Measurements from ENCODE around the gene CYTH1. TPM values are rescaled to one million over a fixed set of nuclear protein-coding genes. Genes with fewer than 3 reads are reported as not detected.

The CYTH1 gene
- total and polyA plus RNA-seq, 8 donors = 18.3 to 34.4 (median 23.5) TPM

GRCh38 chr17:78763561-78763960 lies 18.5 kb downstream of the CYTH1 start:
- DNase-seq (no peak), ATAC-seq (no peak), FAIRE-seq (no peak)
- Histone ChIP-seq H3K9me3 (no peaks in the 10 kb centered on the region), H3K27ac (no peak overlapping the region), H3K4me1 (peaks cover 8 to 35% (median 24%) of the 10 kb centered on the region in 3 donors), H3K36me3 (no peaks in the 10 kb centered on the region), H3K4me3 (no peak overlapping the region), H3K27me3 (no peaks in the 10 kb centered on the region)
- 93 to 99% methylated on average over 3 of the region's 3 CpGs for WGBS, 2 donors
- intact Hi-C loops (cut with DNase I) = no loop called here
- no peak for TF ChIP-seq CTCF (IDR thresholded peaks at IDR 0.05)

GRCh38 chr17:78761789-78762406 lies 20.2 kb downstream of the CYTH1 start:
- ATAC-seq (peak in 3 of 4 donors; percentile 38 to 69 (median 59)), DNase-seq (no peak), FAIRE-seq (no peak)
- Histone ChIP-seq H3K27me3 (no peaks in the 10 kb centered on the region), H3K4me1 (peaks cover 8 to 42% (median 24%) of the 10 kb centered on the region in 3 donors), H3K4me3 (no peak overlapping the region), H3K9me3 (no peaks in the 10 kb centered on the region), H3K36me3 (no peaks in the 10 kb centered on the region), H3K27ac (peak overlapping the region in 3 of 4 donors; percentile 1 to 81 (median 72))
- intact Hi-C loops (cut with DNase I) = no loop called here
- 25 to 38% methylated on average over 5 of the region's 5 CpGs for WGBS, 2 donors
- no peak for TF ChIP-seq CTCF (IDR thresholded peaks at IDR 0.05)

GRCh38 chr17:78759969-78760352 lies 22.1 kb downstream of the CYTH1 start:
- no peaks in the 10 kb centered on the region for H3K36me3 ChIP-seq
- no peak for DNase-seq
- FAIRE-seq = no peak
- ATAC-seq = no peak
- no peaks in the 10 kb centered on the region for H3K27me3 ChIP-seq
- TF ChIP-seq CTCF (IDR thresholded peaks at IDR 0.05) = no peak
- intact Hi-C loops (cut with DNase I) = no loop called here
- H3K4me1 ChIP-seq = peaks cover 8 to 42% (median 24%) of the 10 kb centered on the region in 3 donors
- 90 to 93% methylated on average over 5 of the region's 5 CpGs for whole genome bisulfite sequencing, 2 donors
- H3K27ac ChIP-seq = peak overlapping the region in 1 of 4 donors; percentile 37
- no peak overlapping the region for H3K4me3 ChIP-seq
- no peaks in the 10 kb centered on the region for H3K9me3 ChIP-seq

- Histone ChIP-seq H3K4me1 (peaks cover 8 to 42% (median 24%) of the 10 kb centered on the region in 3 donors), H3K27me3 (no peaks in the 10 kb centered on the region), H3K36me3 (no peaks in the 10 kb centered on the region), H3K27ac (peak overlapping the region in 2 of 4 donors; percentile 37 to 47), H3K9me3 (no peaks in the 10 kb centered on the region), H3K4me3 (no peak overlapping the region)
- DNase-seq (peak in 5 of 6 donors; percentile 73 to 84 (median 76)), FAIRE-seq (no peak), ATAC-seq (peak; percentile 71 to 83 (median 78))
- no peak for TF ChIP-seq CTCF (IDR thresholded peaks at IDR 0.05)
- intact Hi-C loops (cut with DNase I) = no loop called here
- WGBS, 2 donors = 65 to 66% methylated on average over 11 of the region's 11 CpGs
These were observed 22.7 kb downstream of the CYTH1 start for GRCh38 chr17:78759203-78759968.

Measured in pancreas (tissue), 10 donors.